WTC11 (cell line): ENCODE results near the gene CNTN5.
"Not testable (repeated sequence)": the region's sequence is repeated elsewhere in the genome, so short reads cannot be mapped to it uniquely, and the experiment has no call there.

Experiments used
- IRF2 ChIP-seq: sonication (generic); formaldehyde crosslinking; IDR thresholded peaks from 2 replicates; pipeline ENCODE4 v1.8.0; 2022; ENCODE audit warnings: low read depth, missing genetic modification reagents, borderline replicate concordance
- MAX ChIP-seq: sonication (generic); formaldehyde crosslinking; IDR thresholded peaks from 2 replicates; pipeline ENCODE4 v1.8.0; 2022; ENCODE audit warnings: mild to moderate bottlenecking, missing genetic modification reagents
- NFYB ChIP-seq: sonication (generic); formaldehyde crosslinking; conservative IDR thresholded peaks from 2 replicates; pipeline ENCODE4 v1.8.0; 2022; ENCODE audit warnings: low read depth, missing genetic modification reagents
- RELA ChIP-seq: sonication (generic); formaldehyde crosslinking; IDR thresholded peaks from 2 replicates; pipeline ENCODE4 v1.8.1; 2022; ENCODE audit warnings: missing genetic modification reagents, mild to moderate bottlenecking, borderline replicate concordance
- SP1 ChIP-seq: sonication (generic); formaldehyde crosslinking; conservative IDR thresholded peaks from 2 replicates; pipeline ENCODE4 v1.8.1; 2022; ENCODE audit warnings: missing genetic modification reagents
- TEAD4 ChIP-seq: sonication (generic); formaldehyde crosslinking; IDR thresholded peaks from 2 replicates; pipeline ENCODE4 v1.8.0; 2022; ENCODE audit warnings: mild to moderate bottlenecking, missing genetic modification reagents
- ZNF232 ChIP-seq: sonication (generic); formaldehyde crosslinking; IDR thresholded peaks from 2 replicates; pipeline ENCODE4 v1.8.0; 2022; ENCODE audit warnings: mild to moderate bottlenecking, missing genetic modification reagents
- ZNF317 ChIP-seq: sonication (generic); formaldehyde crosslinking; IDR thresholded peaks from 2 replicates; pipeline ENCODE4 v1.8.1; 2023; ENCODE audit warnings: low read depth, mild to moderate bottlenecking, moderate library complexity, missing genetic modification reagents, borderline replicate concordance
- TF ChIP-seq, protein P1 (sequence below): fragments of 200-600 bp; IDR thresholded peaks from 2 replicates; pipeline ENCODE4 v1.8.0; 2022; ENCODE audit warnings: antibody characterized with exemption
- TF ChIP-seq, protein P2 (sequence below): sonication (generic); formaldehyde crosslinking; IDR thresholded peaks from 2 replicates; pipeline ENCODE4 v1.8.1; 2022; ENCODE audit warnings: low read depth, missing genetic modification reagents, borderline replicate concordance
- TF ChIP-seq, protein P3 (sequence below): sonication (generic); formaldehyde crosslinking; IDR thresholded peaks from 2 replicates; pipeline ENCODE4 v1.8.1; 2023; ENCODE audit warnings: mild to moderate bottlenecking, missing genetic modification reagents
- TF ChIP-seq, protein P4 (sequence below): sonication (generic); formaldehyde crosslinking; conservative IDR thresholded peaks from 2 replicates; pipeline ENCODE4 v1.8.1; 2023; ENCODE audit warnings: mild to moderate bottlenecking, low read depth, missing genetic modification reagents, moderate library complexity

- TF ChIP-seq ZNF317 (CRISPR knock-in tag); IRF2 (CRISPR knock-in tag); RELA; MAX; NFYB (CRISPR knock-in tag); TEAD4 (CRISPR knock-in tag); SP1; ZNF232 (CRISPR knock-in tag): not testable (repeated sequence)
- TF ChIP-seq, protein P1, sequence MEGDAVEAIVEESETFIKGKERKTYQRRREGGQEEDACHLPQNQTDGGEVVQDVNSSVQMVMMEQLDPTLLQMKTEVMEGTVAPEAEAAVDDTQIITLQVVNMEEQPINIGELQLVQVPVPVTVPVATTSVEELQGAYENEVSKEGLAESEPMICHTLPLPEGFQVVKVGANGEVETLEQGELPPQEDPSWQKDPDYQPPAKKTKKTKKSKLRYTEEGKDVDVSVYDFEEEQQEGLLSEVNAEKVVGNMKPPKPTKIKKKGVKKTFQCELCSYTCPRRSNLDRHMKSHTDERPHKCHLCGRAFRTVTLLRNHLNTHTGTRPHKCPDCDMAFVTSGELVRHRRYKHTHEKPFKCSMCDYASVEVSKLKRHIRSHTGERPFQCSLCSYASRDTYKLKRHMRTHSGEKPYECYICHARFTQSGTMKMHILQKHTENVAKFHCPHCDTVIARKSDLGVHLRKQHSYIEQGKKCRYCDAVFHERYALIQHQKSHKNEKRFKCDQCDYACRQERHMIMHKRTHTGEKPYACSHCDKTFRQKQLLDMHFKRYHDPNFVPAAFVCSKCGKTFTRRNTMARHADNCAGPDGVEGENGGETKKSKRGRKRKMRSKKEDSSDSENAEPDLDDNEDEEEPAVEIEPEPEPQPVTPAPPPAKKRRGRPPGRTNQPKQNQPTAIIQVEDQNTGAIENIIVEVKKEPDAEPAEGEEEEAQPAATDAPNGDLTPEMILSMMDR = not testable (repeated sequence)
- TF ChIP-seq, protein P2, sequence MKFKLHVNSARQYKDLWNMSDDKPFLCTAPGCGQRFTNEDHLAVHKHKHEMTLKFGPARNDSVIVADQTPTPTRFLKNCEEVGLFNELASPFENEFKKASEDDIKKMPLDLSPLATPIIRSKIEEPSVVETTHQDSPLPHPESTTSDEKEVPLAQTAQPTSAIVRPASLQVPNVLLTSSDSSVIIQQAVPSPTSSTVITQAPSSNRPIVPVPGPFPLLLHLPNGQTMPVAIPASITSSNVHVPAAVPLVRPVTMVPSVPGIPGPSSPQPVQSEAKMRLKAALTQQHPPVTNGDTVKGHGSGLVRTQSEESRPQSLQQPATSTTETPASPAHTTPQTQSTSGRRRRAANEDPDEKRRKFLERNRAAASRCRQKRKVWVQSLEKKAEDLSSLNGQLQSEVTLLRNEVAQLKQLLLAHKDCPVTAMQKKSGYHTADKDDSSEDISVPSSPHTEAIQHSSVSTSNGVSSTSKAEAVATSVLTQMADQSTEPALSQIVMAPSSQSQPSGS (CRISPR knock-in tag) = not testable (repeated sequence)
- TF ChIP-seq, protein P3, sequence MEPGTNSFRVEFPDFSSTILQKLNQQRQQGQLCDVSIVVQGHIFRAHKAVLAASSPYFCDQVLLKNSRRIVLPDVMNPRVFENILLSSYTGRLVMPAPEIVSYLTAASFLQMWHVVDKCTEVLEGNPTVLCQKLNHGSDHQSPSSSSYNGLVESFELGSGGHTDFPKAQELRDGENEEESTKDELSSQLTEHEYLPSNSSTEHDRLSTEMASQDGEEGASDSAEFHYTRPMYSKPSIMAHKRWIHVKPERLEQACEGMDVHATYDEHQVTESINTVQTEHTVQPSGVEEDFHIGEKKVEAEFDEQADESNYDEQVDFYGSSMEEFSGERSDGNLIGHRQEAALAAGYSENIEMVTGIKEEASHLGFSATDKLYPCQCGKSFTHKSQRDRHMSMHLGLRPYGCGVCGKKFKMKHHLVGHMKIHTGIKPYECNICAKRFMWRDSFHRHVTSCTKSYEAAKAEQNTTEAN (CRISPR knock-in tag) = not testable (repeated sequence)
- TF ChIP-seq, protein P4, sequence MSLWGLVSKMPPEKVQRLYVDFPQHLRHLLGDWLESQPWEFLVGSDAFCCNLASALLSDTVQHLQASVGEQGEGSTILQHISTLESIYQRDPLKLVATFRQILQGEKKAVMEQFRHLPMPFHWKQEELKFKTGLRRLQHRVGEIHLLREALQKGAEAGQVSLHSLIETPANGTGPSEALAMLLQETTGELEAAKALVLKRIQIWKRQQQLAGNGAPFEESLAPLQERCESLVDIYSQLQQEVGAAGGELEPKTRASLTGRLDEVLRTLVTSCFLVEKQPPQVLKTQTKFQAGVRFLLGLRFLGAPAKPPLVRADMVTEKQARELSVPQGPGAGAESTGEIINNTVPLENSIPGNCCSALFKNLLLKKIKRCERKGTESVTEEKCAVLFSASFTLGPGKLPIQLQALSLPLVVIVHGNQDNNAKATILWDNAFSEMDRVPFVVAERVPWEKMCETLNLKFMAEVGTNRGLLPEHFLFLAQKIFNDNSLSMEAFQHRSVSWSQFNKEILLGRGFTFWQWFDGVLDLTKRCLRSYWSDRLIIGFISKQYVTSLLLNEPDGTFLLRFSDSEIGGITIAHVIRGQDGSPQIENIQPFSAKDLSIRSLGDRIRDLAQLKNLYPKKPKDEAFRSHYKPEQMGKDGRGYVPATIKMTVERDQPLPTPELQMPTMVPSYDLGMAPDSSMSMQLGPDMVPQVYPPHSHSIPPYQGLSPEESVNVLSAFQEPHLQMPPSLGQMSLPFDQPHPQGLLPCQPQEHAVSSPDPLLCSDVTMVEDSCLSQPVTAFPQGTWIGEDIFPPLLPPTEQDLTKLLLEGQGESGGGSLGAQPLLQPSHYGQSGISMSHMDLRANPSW (CRISPR knock-in tag) = not testable (repeated sequence)
Observed at GRCh38 chr11:99297925-99298324, 277.2 kb downstream of the CNTN5 start.
